Kidney epithelial cell (primary cell): ENCODE data around the gene STAT5B. TPM values are rescaled to one million over a fixed set of nuclear protein-coding genes. Genes with fewer than 3 reads are reported as not detected.

ENCODE experiments used
- DNase-seq: peaks from one replicate; pipeline ENCODE4 v3.0.0-alpha.2; 2010; ENCODE audit warnings: low read depth
- H3K27me3 ChIP-seq: 2 replicates; pipeline ENCODE4 v1.6.0; 2011; ENCODE audit warnings: low read length; ENCODE audit not compliant: control insufficient read depth, insufficient read depth
- H3K36me3 ChIP-seq: 2 replicates; pipeline ENCODE4 v1.5.1; 2011; ENCODE audit warnings: low read length; ENCODE audit not compliant: control insufficient read depth, insufficient read depth
- H3K4me3 ChIP-seq: 2 replicates; pipeline ENCODE4 v1.5.1; 2011; ENCODE audit warnings: low read depth, mild to moderate bottlenecking, control low read depth, low read length
- CTCF ChIP-seq: IDR thresholded peaks from 2 replicates; pipeline ENCODE4 v1.5.1; 2011; ENCODE audit warnings: mild to moderate bottlenecking, moderate library complexity, low read length, control low read depth, inconsistent platforms; ENCODE audit not compliant: insufficient read depth, poor library complexity, severe bottlenecking
- total RNA-seq: library from RNA; depleted of rRNA; stranded (reverse); fragments of >200 nt; gene quantifications from 2 replicates; pipeline ENCODE4 v1.2.3, GENCODE V29; 2015

Gene STAT5B
- total RNA-seq, 1 donor from 2014 or later: 27.5 TPM

DNA sequence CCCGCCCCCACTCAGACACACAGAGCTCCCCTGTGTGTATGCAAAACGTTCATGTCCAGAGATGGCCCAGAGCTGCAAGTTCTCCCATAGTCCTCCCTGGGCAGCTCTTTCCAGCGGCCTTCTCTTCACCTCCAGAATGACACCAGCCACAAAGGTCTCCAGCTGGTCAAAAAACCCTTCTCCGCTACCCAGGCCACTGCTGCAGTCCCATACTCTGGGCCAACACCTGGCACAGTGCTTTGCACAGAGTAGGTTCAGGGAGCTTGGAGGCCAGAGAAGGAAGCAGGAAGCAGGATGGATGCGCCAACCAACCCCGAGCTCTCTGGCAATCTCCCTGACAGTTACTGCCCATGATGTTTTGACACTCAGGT lies 1.1 kb upstream of the STAT5B start:
- no peak for TF ChIP-seq CTCF
- no peak overlapping the region for H3K4me3 ChIP-seq
- no peak for DNase-seq
- no peaks in the 10 kb centered on the region for H3K36me3 ChIP-seq
- no peaks in the 10 kb centered on the region for H3K27me3 ChIP-seq

GRCh38 chr17:42276609-42277341 lies 584 bp upstream of the STAT5B start:
- no peaks in the 10 kb centered on the region for H3K27me3 ChIP-seq
- peak; percentile 45 for DNase-seq
- H3K36me3 ChIP-seq: no peaks in the 10 kb centered on the region
- TF ChIP-seq CTCF: no peak
- peak overlapping the region; percentile 90 for H3K4me3 ChIP-seq

DNA sequence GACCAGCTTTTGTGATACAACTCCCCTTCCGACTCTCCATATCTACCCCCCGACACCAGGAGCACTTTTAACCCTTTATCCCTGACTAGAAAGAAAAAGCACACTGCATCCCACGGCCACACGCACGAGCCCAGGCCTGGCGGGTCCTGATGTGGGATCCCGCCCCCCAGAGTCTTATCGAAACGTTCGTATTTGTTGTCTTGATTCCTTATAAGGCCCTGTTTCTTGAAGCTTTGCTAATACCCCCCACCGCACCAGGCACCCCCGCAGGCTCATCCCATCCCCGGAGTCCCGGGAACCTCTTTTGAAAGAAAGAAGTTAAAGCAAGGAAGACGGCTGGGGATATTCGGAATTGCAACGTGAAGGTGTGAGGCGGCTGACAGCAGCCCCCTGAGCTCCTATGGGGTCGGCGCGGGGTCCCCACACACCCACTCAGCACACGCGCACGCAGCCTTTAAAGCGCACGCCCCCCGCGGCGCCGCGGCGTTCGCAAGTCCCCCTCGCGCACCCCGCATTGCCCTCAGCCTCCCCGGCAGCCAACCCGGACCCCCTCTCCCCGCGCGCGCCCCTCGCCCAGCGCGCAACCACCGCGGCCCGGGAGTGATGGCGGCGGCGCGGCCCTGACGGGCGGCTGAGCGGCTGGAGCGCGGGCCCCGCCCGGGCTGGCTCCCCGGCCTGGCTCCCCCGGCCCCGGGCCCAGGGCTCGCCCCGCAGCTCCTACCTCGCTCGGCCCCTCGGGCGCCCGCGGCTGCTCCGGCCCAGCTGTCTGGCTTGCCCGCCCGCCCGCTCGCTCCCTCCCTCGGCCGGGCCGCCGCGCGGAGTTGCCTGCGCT lies 448 bp downstream of the STAT5B start:
- Histone ChIP-seq H3K4me3 (peak overlapping the region; percentile 90), H3K36me3 (no peaks in the 10 kb centered on the region), H3K27me3 (no peaks in the 10 kb centered on the region)
- DNase-seq: no peak
- no peak for TF ChIP-seq CTCF

- no peak for TF ChIP-seq CTCF
- DNase-seq: no peak
- H3K36me3 ChIP-seq: no peaks in the 10 kb centered on the region
- peak overlapping the region; percentile 90 for H3K4me3 ChIP-seq
- H3K27me3 ChIP-seq: no peaks in the 10 kb centered on the region
Measured at GRCh38 chr17:42274812-42275526, 1.2 kb downstream of the STAT5B start.

GRCh38 chr17:42274253-42274542 lies 2.0 kb downstream of the STAT5B start:
- H3K27me3 ChIP-seq: no peaks in the 10 kb centered on the region
- H3K36me3 ChIP-seq: no peaks in the 10 kb centered on the region
- no peak for DNase-seq
- no peak overlapping the region for H3K4me3 ChIP-seq
- no peak for TF ChIP-seq CTCF
